Measurements from ENCODE around the gene SDR42E1. TPM values are rescaled to one million over a fixed set of nuclear protein-coding genes. Genes with fewer than 3 reads are reported as not detected.
"Not testable (repeated sequence)": the region's sequence is repeated elsewhere in the genome, so short reads cannot be mapped to it uniquely, and the experiment has no call there.

SDR42E1 gene
- total RNA-seq, 2 donors from 2014 or later = 2.6 to 3.4 TPM

DNA sequence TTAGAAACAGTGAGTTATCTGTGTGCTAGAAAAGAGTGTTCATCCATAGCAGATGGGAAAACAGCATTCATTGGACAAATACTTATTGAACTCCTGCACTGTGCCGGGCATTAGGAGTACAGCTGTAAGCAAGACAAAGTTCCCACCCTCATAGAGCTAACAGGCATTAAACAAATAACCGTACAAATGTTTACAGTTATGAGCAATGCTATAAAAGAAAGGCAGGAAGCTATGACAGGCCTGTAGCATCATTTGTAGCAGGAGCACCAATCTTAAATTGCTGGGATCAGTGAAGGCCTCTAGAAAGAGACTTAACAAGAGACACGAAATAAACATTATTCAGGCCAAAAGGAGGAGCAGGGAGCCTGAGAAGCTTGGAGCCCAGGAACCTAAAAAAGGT lies 15.6 kb downstream of the SDR42E1 start:
- intact Hi-C loops (cut with DNase I) = no loop called here
- no peak for DNase-seq
- Histone ChIP-seq H3K27ac (no peak overlapping the region), H3K9me3 (no peaks in the 10 kb centered on the region), H3K4me1 (peaks cover 4% of the 10 kb centered on the region), H3K36me3 (replicated peaks in 1 of 2; ENCODE audit: insufficient read depth in 1 of 2, low read depth in 2 of 2) (peaks cover 0 to 10% of the 10 kb centered on the region in 2 donors), H3K4me3 (no peak overlapping the region), H3K27me3 (no peaks in the 10 kb centered on the region)
- no peak for ATAC-seq
- no peak for TF ChIP-seq POLR2A (IDR thresholded peaks at IDR 0.05)
- TF ChIP-seq, protein P1, sequence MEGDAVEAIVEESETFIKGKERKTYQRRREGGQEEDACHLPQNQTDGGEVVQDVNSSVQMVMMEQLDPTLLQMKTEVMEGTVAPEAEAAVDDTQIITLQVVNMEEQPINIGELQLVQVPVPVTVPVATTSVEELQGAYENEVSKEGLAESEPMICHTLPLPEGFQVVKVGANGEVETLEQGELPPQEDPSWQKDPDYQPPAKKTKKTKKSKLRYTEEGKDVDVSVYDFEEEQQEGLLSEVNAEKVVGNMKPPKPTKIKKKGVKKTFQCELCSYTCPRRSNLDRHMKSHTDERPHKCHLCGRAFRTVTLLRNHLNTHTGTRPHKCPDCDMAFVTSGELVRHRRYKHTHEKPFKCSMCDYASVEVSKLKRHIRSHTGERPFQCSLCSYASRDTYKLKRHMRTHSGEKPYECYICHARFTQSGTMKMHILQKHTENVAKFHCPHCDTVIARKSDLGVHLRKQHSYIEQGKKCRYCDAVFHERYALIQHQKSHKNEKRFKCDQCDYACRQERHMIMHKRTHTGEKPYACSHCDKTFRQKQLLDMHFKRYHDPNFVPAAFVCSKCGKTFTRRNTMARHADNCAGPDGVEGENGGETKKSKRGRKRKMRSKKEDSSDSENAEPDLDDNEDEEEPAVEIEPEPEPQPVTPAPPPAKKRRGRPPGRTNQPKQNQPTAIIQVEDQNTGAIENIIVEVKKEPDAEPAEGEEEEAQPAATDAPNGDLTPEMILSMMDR (IDR thresholded peaks at IDR 0.05) = no peak
- 65 to 73% methylated on average over 3 of the region's 3 CpGs for WGBS, 2 donors

DNA sequence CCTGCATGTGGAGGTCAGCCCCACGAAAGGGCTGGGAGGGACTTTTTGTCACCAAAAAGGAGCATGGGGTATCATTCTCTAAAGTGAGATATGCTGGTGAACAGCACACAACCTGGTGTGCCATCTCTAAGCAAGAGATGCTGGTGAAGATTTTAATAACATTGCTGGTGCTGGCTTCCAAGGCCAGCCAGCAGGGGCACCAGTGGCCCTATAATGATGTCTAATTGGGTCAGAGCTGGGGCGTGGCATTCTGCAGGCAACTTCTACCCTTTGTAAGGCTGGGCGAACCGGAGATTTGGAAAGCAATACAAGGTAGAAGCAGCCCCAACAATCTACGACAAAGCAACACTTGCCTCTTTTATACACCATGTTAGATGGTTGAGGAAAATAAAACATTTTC lies 16.8 kb downstream of the SDR42E1 start:
- no peak for ATAC-seq
- Histone ChIP-seq H3K36me3 (replicated peaks in 1 of 2; ENCODE audit: insufficient read depth in 1 of 2, low read depth in 2 of 2) (peaks cover 0 to 5% of the 10 kb centered on the region in 2 donors), H3K27me3 (no peaks in the 10 kb centered on the region), H3K27ac (no peak overlapping the region), H3K4me1 (peaks cover 12% of the 10 kb centered on the region), H3K4me3 (no peak overlapping the region), H3K9me3 (no peaks in the 10 kb centered on the region)
- intact Hi-C loops (cut with DNase I) = no loop called here
- DNase-seq = no peak
- no peak for TF ChIP-seq POLR2A (IDR thresholded peaks at IDR 0.05)
- TF ChIP-seq, protein P1 (IDR thresholded peaks at IDR 0.05) = peak in 2 of 7 experiments; percentile 11 to 25
- 87 to 90% methylated on average over 5 of the region's 5 CpGs for WGBS, 2 donors

DNA sequence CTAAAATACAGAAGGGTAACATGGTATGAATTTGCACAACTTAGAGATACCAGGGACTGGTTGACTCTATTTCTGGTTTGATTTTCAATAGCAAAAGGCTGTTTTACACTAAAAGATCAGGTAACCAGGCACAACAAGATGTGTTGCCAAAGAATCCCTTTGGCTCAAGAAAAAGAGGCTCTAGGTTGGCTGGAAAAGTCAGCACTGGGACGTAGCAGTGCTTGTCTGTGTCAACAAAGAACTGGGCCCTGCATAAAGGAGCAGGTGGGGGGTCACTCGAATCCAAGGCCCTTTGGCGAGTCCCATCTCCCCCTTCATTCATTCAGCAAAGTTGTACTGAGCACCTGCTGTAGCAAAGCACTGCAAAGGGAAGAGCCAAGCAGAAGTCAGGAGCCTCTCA lies 18.4 kb downstream of the SDR42E1 start:
- TF ChIP-seq, protein P1 (IDR thresholded peaks at IDR 0.05) = no peak
- TF ChIP-seq POLR2A (IDR thresholded peaks at IDR 0.05) = no peak
- intact Hi-C loops (cut with DNase I) = no loop called here
- DNase-seq = no peak

DNA sequence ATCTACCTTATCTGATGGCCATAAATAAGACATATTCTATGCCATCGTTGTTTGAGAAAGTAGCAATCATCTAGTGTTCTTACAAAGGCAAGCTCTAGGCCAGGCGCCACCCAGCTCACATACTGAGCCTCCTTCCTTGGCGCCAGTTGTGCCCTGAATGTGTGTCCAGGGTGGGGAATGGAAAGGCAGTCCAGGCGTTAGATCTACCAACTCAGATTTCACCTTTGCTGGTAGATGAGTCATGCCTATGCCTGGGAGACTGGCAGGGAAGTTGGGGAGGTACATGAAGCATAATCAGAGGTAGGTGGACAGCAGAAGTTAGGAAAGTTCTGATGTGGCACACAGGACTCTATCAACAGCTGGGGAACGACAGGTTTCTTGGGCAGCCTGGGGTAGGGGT lies 23.6 kb downstream of the SDR42E1 start:
- no peaks in the 10 kb centered on the region for H3K9me3 ChIP-seq

More for the DNA sequence above, 18.4 kb downstream of the SDR42E1 start:
- Histone ChIP-seq H3K27me3 (no peaks in the 10 kb centered on the region), H3K36me3 (replicated peaks in 1 of 2; ENCODE audit: insufficient read depth in 1 of 2, low read depth in 2 of 2) (peaks cover 0 to 2% of the 10 kb centered on the region in 2 donors), H3K4me1 (peaks cover 12% of the 10 kb centered on the region), H3K27ac (no peak overlapping the region), H3K9me3 (no peaks in the 10 kb centered on the region), H3K4me3 (no peak overlapping the region)
- ATAC-seq = no peak
- 66 to 72% methylated on average over 3 of the region's 3 CpGs for WGBS, 2 donors

DNA sequence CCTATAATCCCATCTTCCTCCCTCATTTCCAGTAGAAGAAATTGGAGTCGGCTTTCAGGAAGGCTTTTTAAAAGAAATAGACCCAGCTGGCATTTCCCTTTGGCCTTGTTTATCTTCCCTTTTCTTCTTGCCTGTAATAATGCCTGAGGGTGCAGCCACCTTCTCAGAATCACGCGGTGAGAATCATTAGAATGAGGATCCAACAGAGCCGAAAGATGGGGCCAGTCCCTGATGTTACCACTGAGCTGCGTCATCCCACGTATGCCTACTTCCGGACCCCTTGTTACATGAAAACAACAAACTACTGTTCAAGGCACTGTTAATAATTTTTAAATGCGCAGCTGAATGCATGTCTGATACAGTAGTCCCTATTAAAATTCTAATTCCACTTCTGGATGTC lies 24.1 kb downstream of the SDR42E1 start:
- H3K4me1 ChIP-seq = peaks cover 7% of the 10 kb centered on the region
- H3K36me3 ChIP-seq (replicated peaks in 1 of 2; ENCODE audit: insufficient read depth in 1 of 2, low read depth in 2 of 2) = no peaks in the 10 kb centered on the region
- 76 to 93% methylated on average over 8 of the region's 8 CpGs for WGBS, 2 donors
- intact Hi-C loops (cut with DNase I) = no loop called here
- no peak overlapping the region for H3K27ac ChIP-seq
- ATAC-seq = no peak
- H3K9me3 ChIP-seq = no peaks in the 10 kb centered on the region
- no peak for DNase-seq
- H3K4me3 ChIP-seq = no peak overlapping the region
- TF ChIP-seq, protein P1 (IDR thresholded peaks at IDR 0.05) = no peak
- no peak for TF ChIP-seq POLR2A (IDR thresholded peaks at IDR 0.05)
- no peaks in the 10 kb centered on the region for H3K27me3 ChIP-seq

More for the DNA sequence above, 23.6 kb downstream of the SDR42E1 start:
- ATAC-seq (no peak), DNase-seq (no peak)
- H3K36me3 ChIP-seq (replicated peaks in 1 of 2; ENCODE audit: insufficient read depth in 1 of 2, low read depth in 2 of 2) = no peaks in the 10 kb centered on the region
- WGBS, 2 donors = 67 to 72% methylated on average over 5 of the region's 5 CpGs
- intact Hi-C loops (cut with DNase I) = no loop called here
- peaks cover 7% of the 10 kb centered on the region for H3K4me1 ChIP-seq
- no peaks in the 10 kb centered on the region for H3K27me3 ChIP-seq
- TF ChIP-seq POLR2A (IDR thresholded peaks at IDR 0.05) = no peak
- TF ChIP-seq, protein P1 (IDR thresholded peaks at IDR 0.05) = no peak
- H3K27ac ChIP-seq = no peak overlapping the region
- H3K4me3 ChIP-seq = no peak overlapping the region

DNA sequence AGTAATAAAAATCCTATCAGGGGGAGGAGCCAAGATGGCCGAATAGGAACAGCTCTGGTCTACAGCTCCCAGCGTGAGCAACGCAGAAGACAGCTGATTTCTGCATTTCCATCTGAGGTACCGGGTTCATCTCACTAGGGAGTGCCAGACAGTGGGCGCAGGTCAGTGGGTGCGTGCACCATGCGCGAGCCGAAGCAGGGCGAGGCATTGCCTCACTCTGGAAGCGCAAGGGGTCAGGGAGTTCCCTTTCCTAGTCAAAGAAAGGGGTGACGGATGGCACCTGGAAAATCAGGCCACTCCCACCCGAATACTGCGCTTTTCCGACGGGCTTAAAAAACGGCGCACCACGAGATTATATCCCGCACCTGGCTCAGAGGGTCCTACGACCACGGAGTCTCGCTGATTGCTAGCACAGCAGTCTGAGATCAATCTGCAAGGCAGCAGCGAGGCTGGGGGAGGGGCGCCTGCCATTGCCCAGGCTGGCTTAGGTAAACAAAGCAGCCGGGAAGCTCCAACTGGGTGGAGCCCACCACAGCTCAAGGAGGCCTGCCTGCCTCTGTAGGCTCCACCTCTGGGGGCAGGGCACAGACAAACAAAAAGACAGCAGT lies 33.8 kb downstream of the SDR42E1 start:
- DNase-seq; H3K27me3 ChIP-seq; intact Hi-C loops (cut with DNase I); H3K9me3 ChIP-seq; H3K4me1 ChIP-seq; H3K4me3 ChIP-seq; H3K27ac ChIP-seq; ATAC-seq; H3K36me3 ChIP-seq (replicated peaks in 1 of 2; ENCODE audit: insufficient read depth in 1 of 2, low read depth in 2 of 2): not testable (repeated sequence)
- 82 to 85% methylated on average over 20 to 25 of the region's 26 CpGs for WGBS, 2 donors
